ENCODE data around the gene TMC8.

- TF ChIP-seq ZFP36 (IDR thresholded peaks at IDR 0.05; ENCODE audit: borderline replicate concordance, partially characterized antibody), result no peak
- no peak for TF ChIP-seq CTCF (IDR thresholded peaks at IDR 0.05)
- no peak for TF ChIP-seq MAFK (IDR thresholded peaks at IDR 0.05; ENCODE audit: partially characterized antibody)
- no peak for TF ChIP-seq MYC (IDR thresholded peaks at IDR 0.05; ENCODE audit: borderline replicate concordance, low read length)
- no peak for TF ChIP-seq RCOR1 (IDR thresholded peaks at IDR 0.05; ENCODE audit: low read depth, low read length)
- no peak for TF ChIP-seq BHLHE40 (IDR thresholded peaks at IDR 0.05; ENCODE audit: low read depth, low read length)
- TF ChIP-seq MAZ (IDR thresholded peaks at IDR 0.05; ENCODE audit: borderline replicate concordance, low read depth, low read length), result no peak
- no peak for TF ChIP-seq E2F6 (IDR thresholded peaks at IDR 0.05; ENCODE audit: borderline replicate concordance, low read depth)
- no peak for TF ChIP-seq POLR2A (IDR thresholded peaks at IDR 0.05; ENCODE audit: low read length)
- no peak for TF ChIP-seq USF2 (IDR thresholded peaks at IDR 0.05)
- no peak for TF ChIP-seq EP300 (IDR thresholded peaks at IDR 0.05)
These were observed 18.6 kb upstream of the TMC8 start for GRCh38 chr17:78111727-78112517.
